PC-3 (cell line): ENCODE data around the gene STRIP2. TPM values are rescaled to one million over a fixed set of nuclear protein-coding genes. Genes with fewer than 3 reads are reported as not detected.

Experiments
- ATAC-seq: fragments of 200-7000 bp; cut with Tn5 transposase; 2 replicates; pipeline ENCODE4 v1.9.1; 2020; ENCODE audit warnings: mild to moderate bottlenecking, moderate library complexity
- BruUV-seq: library from RNA; stranded (reverse); fragments of 400-500 nt; replicated peaks from 2 replicates; lab custom pipeline; 2021; lab: Mats Ljungman, UMichigan
- CTCF ChIA-PET: fragments of 300-600 bp; sonication (Branson Sonifier 250); formaldehyde crosslinking; loops from one replicate; lab custom pipeline; 2022; ENCODE audit warnings: antibody characterized with exemption; lab: Charles Lee
- POLR2A ChIA-PET: fragments of 300-600 bp; sonication (Branson Sonifier 250); formaldehyde crosslinking; loops from one replicate; lab custom pipeline; 2022; ENCODE audit warnings: antibody characterized with exemption; ENCODE audit not compliant: unreplicated experiment; lab: Charles Lee
- DNase-seq: peaks from one replicate; pipeline ENCODE4 v3.0.0-alpha.2; 2015
- H2AFZ ChIP-seq: fragments of 300-600 bp; sonication (generic); 2 replicates; pipeline ENCODE4 v1.6.0; 2016; ENCODE audit warnings: antibody characterized with exemption, low read length
- H3F3A ChIP-seq: fragments of 300-600 bp; sonication (generic); one replicate; pipeline ENCODE4 v1.6.0; 2017; ENCODE audit warnings: antibody characterized with exemption, low read length, control low read depth, mild to moderate bottlenecking; ENCODE audit not compliant: unreplicated experiment
- H3K27ac ChIP-seq: fragments of 300-600 bp; sonication (generic); 2 replicates; pipeline ENCODE4 v1.5.1; 2016; ENCODE audit warnings: mild to moderate bottlenecking, low read length
- H3K27me3 ChIP-seq: fragments of 300-600 bp; sonication (generic); 2 replicates; pipeline ENCODE4 v1.6.1; 2016; ENCODE audit warnings: low read length, mixed read lengths
- H3K36me3 ChIP-seq: fragments of 300-600 bp; sonication (generic); 2 replicates; pipeline ENCODE4 v1.6.1; 2016; ENCODE audit warnings: low read depth, mixed run types, low read length, mixed read lengths
- H3K4me1 ChIP-seq: fragments of 300-600 bp; sonication (generic); 2 replicates; pipeline ENCODE4 v1.5.1; 2016; ENCODE audit warnings: low read length; ENCODE audit not compliant: insufficient read depth
- H3K4me2 ChIP-seq: fragments of 300-600 bp; sonication (generic); 2 replicates; pipeline ENCODE4 v1.6.0; 2016; ENCODE audit warnings: low read length
- H3K4me3 ChIP-seq: fragments of 300-600 bp; sonication (generic); 2 replicates; pipeline ENCODE4 v1.5.1; 2016; ENCODE audit warnings: mild to moderate bottlenecking, low read length, mixed read lengths
- H3K79me2 ChIP-seq: fragments of 300-600 bp; sonication (generic); 2 replicates; pipeline ENCODE4 v1.6.1; 2017; ENCODE audit warnings: low read length, mixed read lengths
- H3K9ac ChIP-seq: fragments of 300-600 bp; sonication (generic); 2 replicates; pipeline ENCODE4 v1.6.0; 2016; ENCODE audit warnings: mild to moderate bottlenecking, low read length
- H3K9me2 ChIP-seq: fragments of 300-600 bp; sonication (generic); replicated peaks from 2 replicates; pipeline ENCODE4 v1.6.1; 2016; ENCODE audit warnings: mixed run types, low read length, mixed read lengths
- H3K9me3 ChIP-seq: fragments of 300-600 bp; sonication (generic); 2 replicates; pipeline ENCODE4 v1.6.1; 2016; ENCODE audit warnings: low read length, mixed read lengths
- H4K20me1 ChIP-seq: fragments of 300-600 bp; sonication (generic); 2 replicates; pipeline ENCODE4 v1.6.1; 2016; ENCODE audit warnings: low read length, mixed read lengths
- EZH2 ChIP-seq: fragments of 300-600 bp; sonication (generic); IDR thresholded peaks from one replicate; pipeline ENCODE4 v1.6.1; 2017; ENCODE audit warnings: antibody characterized with exemption, mild to moderate bottlenecking, low read length; ENCODE audit not compliant: unreplicated experiment
- EZH2phosphoT487 ChIP-seq: fragments of 300-600 bp; sonication (generic); IDR thresholded peaks from 2 replicates; pipeline ENCODE4 v1.6.1; 2018; ENCODE audit warnings: mild to moderate bottlenecking, antibody characterized with exemption, low read length, borderline replicate concordance
- intact Hi-C: fragments of 100-400 bp; cut with micrococcal nuclease; formaldehyde crosslinking; loops from 2 replicates; pipeline ENCODE4 v1.9.0; 2023
- total RNA-seq: library from RNA; depleted of rRNA; stranded (reverse); fragments of >200 nt; gene quantifications from 2 replicates; pipeline ENCODE4 v1.2.3, GENCODE V29; 2014
- TF ChIP-seq, protein P1 (sequence below): fragments of 300-600 bp; sonication (generic); conservative IDR thresholded peaks from 2 replicates; pipeline ENCODE4 v1.5.1; 2017; ENCODE audit warnings: antibody characterized with exemption, low read depth, mild to moderate bottlenecking, low read length

Gene STRIP2
- total RNA-seq, 1 experiment from 2014 or later: 7.5 TPM

DNA sequence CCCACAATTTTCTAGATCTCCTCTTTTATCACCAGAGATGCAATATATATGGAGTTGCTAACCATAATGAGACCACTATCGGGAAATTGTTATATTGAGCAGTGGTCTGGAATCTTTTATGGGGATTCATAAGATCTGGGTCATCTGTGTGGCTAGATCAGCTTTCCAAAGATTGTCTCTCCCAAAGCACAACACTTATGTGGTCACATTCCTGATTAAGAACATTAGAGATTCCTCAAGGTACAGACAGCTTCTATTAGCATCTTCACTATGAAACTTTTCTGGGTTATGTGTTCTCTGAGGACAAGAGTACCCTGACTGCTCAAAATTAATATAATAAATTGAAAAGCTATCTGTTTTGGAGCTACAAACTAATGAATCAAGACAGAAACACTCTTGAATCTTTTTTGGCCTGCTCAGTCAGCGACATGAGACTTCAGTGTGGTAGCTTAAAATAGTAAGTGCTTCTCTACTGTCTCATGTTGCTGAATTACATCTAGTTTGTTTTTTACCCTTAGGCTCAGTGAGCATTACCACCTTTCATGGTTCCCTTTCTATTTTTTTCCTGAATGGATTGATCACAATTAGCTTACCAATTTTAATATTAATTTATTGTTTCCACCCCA lies 42.6 kb upstream of the STRIP2 start:
- no peaks in the 10 kb centered on the region for H3K9me2 ChIP-seq
- H4K20me1 ChIP-seq: no peaks in the 10 kb centered on the region
- H3F3A ChIP-seq: no peaks in the 10 kb centered on the region
- H3K27me3 ChIP-seq: no peaks in the 10 kb centered on the region
- H3K4me3 ChIP-seq: no peak overlapping the region
- no peak overlapping the region for H2AFZ ChIP-seq
- H3K27ac ChIP-seq: no peak overlapping the region
- POLR2A ChIA-PET: no interaction called here
- DNase-seq (no peak), ATAC-seq (no peak)
- CTCF ChIA-PET: no interaction called here
- no peaks in the 10 kb centered on the region for H3K79me2 ChIP-seq
- TF ChIP-seq, protein P1, sequence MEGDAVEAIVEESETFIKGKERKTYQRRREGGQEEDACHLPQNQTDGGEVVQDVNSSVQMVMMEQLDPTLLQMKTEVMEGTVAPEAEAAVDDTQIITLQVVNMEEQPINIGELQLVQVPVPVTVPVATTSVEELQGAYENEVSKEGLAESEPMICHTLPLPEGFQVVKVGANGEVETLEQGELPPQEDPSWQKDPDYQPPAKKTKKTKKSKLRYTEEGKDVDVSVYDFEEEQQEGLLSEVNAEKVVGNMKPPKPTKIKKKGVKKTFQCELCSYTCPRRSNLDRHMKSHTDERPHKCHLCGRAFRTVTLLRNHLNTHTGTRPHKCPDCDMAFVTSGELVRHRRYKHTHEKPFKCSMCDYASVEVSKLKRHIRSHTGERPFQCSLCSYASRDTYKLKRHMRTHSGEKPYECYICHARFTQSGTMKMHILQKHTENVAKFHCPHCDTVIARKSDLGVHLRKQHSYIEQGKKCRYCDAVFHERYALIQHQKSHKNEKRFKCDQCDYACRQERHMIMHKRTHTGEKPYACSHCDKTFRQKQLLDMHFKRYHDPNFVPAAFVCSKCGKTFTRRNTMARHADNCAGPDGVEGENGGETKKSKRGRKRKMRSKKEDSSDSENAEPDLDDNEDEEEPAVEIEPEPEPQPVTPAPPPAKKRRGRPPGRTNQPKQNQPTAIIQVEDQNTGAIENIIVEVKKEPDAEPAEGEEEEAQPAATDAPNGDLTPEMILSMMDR: no peak
- TF ChIP-seq EZH2phosphoT487 (no peak), EZH2 (no peak)
- H3K9me3 ChIP-seq: no peaks in the 10 kb centered on the region
- H3K4me2 ChIP-seq: no peak overlapping the region
- H3K36me3 ChIP-seq: no peaks in the 10 kb centered on the region
- no peak overlapping the region for H3K9ac ChIP-seq
- BruUV-seq: no TSS peak
- intact Hi-C loops: no loop called here
- no peaks in the 10 kb centered on the region for H3K4me1 ChIP-seq

DNA sequence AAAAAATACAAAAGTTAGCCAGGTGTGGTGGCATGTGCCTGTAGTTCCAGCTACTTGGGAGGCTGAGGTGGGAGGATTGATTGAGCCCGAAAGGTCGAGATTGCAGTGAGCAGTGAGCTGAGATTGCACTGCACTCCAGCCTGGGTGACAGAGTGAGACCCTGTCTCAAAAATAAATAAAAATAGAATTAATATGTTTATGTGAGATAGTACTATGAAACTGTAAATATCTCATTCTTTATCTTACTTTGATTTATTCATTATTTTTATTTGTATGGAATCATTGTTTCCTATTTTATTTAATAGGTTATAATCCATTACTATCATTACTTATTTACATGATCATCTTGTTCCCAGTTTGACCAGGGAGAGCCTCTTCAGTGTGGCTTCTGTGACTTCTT lies 41.0 kb upstream of the STRIP2 start:
- Histone ChIP-seq H3K9ac (no peak overlapping the region), H3K79me2 (no peaks in the 10 kb centered on the region), H3K4me2 (no peak overlapping the region), H3K36me3 (no peaks in the 10 kb centered on the region), H3K4me3 (no peak overlapping the region), H3K9me3 (no peaks in the 10 kb centered on the region), H3K4me1 (no peaks in the 10 kb centered on the region), H3K27me3 (no peaks in the 10 kb centered on the region), H3K9me2 (no peaks in the 10 kb centered on the region), H2AFZ (no peak overlapping the region), H3F3A (no peaks in the 10 kb centered on the region), H3K27ac (no peak overlapping the region), H4K20me1 (no peaks in the 10 kb centered on the region)
- ChIA-PET POLR2A (no interaction called here), CTCF (no interaction called here)
- intact Hi-C loops: no loop called here
- no TSS peak for BruUV-seq
- no peak for TF ChIP-seq EZH2
- TF ChIP-seq EZH2phosphoT487: no peak
- TF ChIP-seq, protein P1: no peak
- ATAC-seq (no peak), DNase-seq (no peak)

DNA sequence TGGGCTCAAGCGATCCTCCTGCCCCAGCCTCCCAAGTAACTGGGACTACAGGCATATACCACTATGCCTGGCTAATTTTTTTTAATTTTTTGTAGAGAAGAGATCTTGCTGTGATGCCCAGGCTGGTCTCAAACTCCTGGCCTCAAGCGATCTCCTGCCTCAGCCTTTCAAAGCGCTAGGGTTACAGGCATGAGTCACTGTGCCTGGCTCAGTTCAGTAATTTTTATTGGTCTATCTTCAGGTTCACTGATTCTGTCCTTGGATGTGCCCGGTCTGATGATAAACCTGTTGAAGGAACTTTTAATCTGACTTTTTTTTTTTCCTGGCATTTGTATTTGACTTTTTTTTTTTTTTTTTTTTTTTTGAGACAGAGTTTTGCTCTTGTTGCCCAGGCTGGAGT lies 40.1 kb upstream of the STRIP2 start:
- no peak overlapping the region for H3K4me2 ChIP-seq
- H3F3A ChIP-seq: no peaks in the 10 kb centered on the region
- intact Hi-C loops: no loop called here
- H3K9me2 ChIP-seq: no peaks in the 10 kb centered on the region
- ChIA-PET POLR2A (no interaction called here), CTCF (no interaction called here)
- no peaks in the 10 kb centered on the region for H3K4me1 ChIP-seq
- H3K36me3 ChIP-seq: no peaks in the 10 kb centered on the region
- no peaks in the 10 kb centered on the region for H3K27me3 ChIP-seq
- no TSS peak for BruUV-seq
- no peak overlapping the region for H3K27ac ChIP-seq
- H4K20me1 ChIP-seq: no peaks in the 10 kb centered on the region
- H3K9me3 ChIP-seq: no peaks in the 10 kb centered on the region
- H3K4me3 ChIP-seq: no peak overlapping the region
- no peak overlapping the region for H3K9ac ChIP-seq
- no peak for TF ChIP-seq EZH2
- TF ChIP-seq, protein P1: no peak
- ATAC-seq: peak; percentile 56
- H3K79me2 ChIP-seq: no peaks in the 10 kb centered on the region
- no peak overlapping the region for H2AFZ ChIP-seq
- DNase-seq: peak; percentile 34
